H1 (cell line): ENCODE measurements around the gene DAAM1. TPM values are rescaled to one million over a fixed set of nuclear protein-coding genes. Genes with fewer than 3 reads are reported as not detected.

ENCODE experiments used
- CTCF ChIA-PET: fragments of 300-600 bp; sonication (Branson Sonifier 250); formaldehyde crosslinking; loops from one replicate; lab custom pipeline; 2021; ENCODE audit not compliant: partially characterized antibody; lab: Charles Lee
- POLR2A ChIA-PET: fragments of 300-600 bp; sonication (Branson Sonifier 250); formaldehyde crosslinking; loops from one replicate; lab custom pipeline; 2021; ENCODE audit warnings: inconsistent platforms; ENCODE audit not compliant: partially characterized antibody; lab: Charles Lee
- DNase-seq, 2 experiments: peaks; one replicate each; pipeline versions ENCODE4 v3.0.0 to v3.0.0-alpha.2; 2010 to 2022; ENCODE audit warnings: low spot score in 2 of 2, low read depth in 1 of 2, mixed read lengths in 1 of 2
- FAIRE-seq: peaks from 2 replicates; lab custom pipeline; 2011; peaks lifted over from hg19 to GRCh38; lab: Jason Lieb, UNC
- H2AFZ ChIP-seq: 2 replicates; pipeline ENCODE4 v1.8.1; 2012; ENCODE audit warnings: low read length, inconsistent platforms
- H2AK5ac ChIP-seq: 2 replicates; pipeline ENCODE4 v1.6.1; 2013; ENCODE audit warnings: low read depth, low read length
- H2BK120ac ChIP-seq: replicated peaks from 2 replicates; pipeline ENCODE3; 2013; ENCODE audit warnings: low read depth, low read length, inconsistent platforms
- H2BK12ac ChIP-seq: 2 replicates; pipeline ENCODE4 v1.6.1; 2013; ENCODE audit warnings: low read depth, low read length
- H2BK15ac ChIP-seq: 2 replicates; pipeline ENCODE4 v1.6.1; 2013; ENCODE audit warnings: low read length
- H2BK20ac ChIP-seq: 2 replicates; pipeline ENCODE4 v1.6.1; 2013; ENCODE audit warnings: low read length
- H2BK5ac ChIP-seq: 2 replicates; pipeline ENCODE4 v1.6.1; 2013; ENCODE audit warnings: low read depth, low read length
- H3K14ac ChIP-seq: 2 replicates; pipeline ENCODE4 v1.6.1; 2013; ENCODE audit warnings: inconsistent platforms; ENCODE audit not compliant: insufficient read length
- H3K18ac ChIP-seq: 2 replicates; pipeline ENCODE4 v1.6.1; 2013; ENCODE audit warnings: low read length; ENCODE audit errors: extremely low read depth
- H3K23ac ChIP-seq: 2 replicates; pipeline ENCODE4 v1.6.1; 2013; ENCODE audit warnings: inconsistent platforms; ENCODE audit not compliant: insufficient read length
- H3K23me2 ChIP-seq: 2 replicates; pipeline ENCODE4 v1.6.1; 2013; ENCODE audit warnings: low read depth, low read length
- H3K27ac ChIP-seq: 2 replicates; pipeline ENCODE4 v1.6.1; 2011; ENCODE audit warnings: low read depth, low read length, inconsistent platforms
- H3K27me3 ChIP-seq, 4 experiments: replicated peaks in 1 of 4; 1 replicate in 1 of 4; 2 replicates in 3 of 4; pipeline versions ENCODE4 v1.6.1 to v1.8.1; 2011 to 2013; ENCODE audit warnings: low read length in 3 of 4, mild to moderate bottlenecking in 3 of 4, inconsistent platforms in 2 of 4, mixed read lengths in 2 of 4, moderate library complexity in 1 of 4; ENCODE audit not compliant: control insufficient read depth in 3 of 4, insufficient read depth in 3 of 4; ENCODE audit errors: extremely low read depth in 1 of 4
- H3K36me3 ChIP-seq, 4 experiments: 2 replicates each; pipeline versions ENCODE4 v1.6.1 to v1.8.1; 2011 to 2013; ENCODE audit warnings: mild to moderate bottlenecking in 4 of 4, low read length in 3 of 4, moderate library complexity in 2 of 4, control low read depth in 1 of 4, inconsistent platforms in 1 of 4; ENCODE audit not compliant: insufficient read depth in 4 of 4, control insufficient read depth in 2 of 4
- H3K4ac ChIP-seq: replicated peaks from 2 replicates; pipeline ENCODE3; 2013; ENCODE audit warnings: low read length, low read depth, mixed read lengths, inconsistent platforms; ENCODE audit not compliant: insufficient read length
- H3K4me1 ChIP-seq, 4 experiments: replicated peaks in 1 of 4; 1 replicate in 1 of 4; 2 replicates in 3 of 4; pipeline versions ENCODE4 v1.6.1 to v1.8.1; 2011 to 2013; ENCODE audit warnings: low read length in 3 of 4, inconsistent platforms in 2 of 4, mixed read lengths in 1 of 4; ENCODE audit not compliant: insufficient read depth in 4 of 4, control insufficient read depth in 3 of 4
- H3K4me2 ChIP-seq, 2 experiments: 2 replicates each; pipeline versions ENCODE4 v1.6.1 to v1.8.1; 2011 to 2013; ENCODE audit warnings: low read depth in 2 of 2, low read length in 2 of 2, control low read depth in 1 of 2, inconsistent platforms in 1 of 2, mild to moderate bottlenecking in 1 of 2; ENCODE audit not compliant: insufficient read depth in 1 of 2
- H3K4me3 ChIP-seq, 4 experiments: fragments of 200-600, 300-600 bp in 1 of 4; sonication (generic), shearing (Covaris generic), sonication (Bioruptor Twin) in 1 of 4; 2 replicates each; pipeline versions ENCODE4 v1.5.1 to v1.8.1; 2011 to 2016; ENCODE audit warnings: low read length in 4 of 4, low read depth in 3 of 4, control low read depth in 2 of 4, inconsistent platforms in 2 of 4, mild to moderate bottlenecking in 2 of 4, mixed read lengths in 1 of 4, moderate library complexity in 1 of 4; ENCODE audit not compliant: insufficient read depth in 2 of 4; ENCODE audit errors: extremely low read depth in 1 of 4
- H3K56ac ChIP-seq: replicated peaks from 2 replicates; pipeline ENCODE3; 2013; ENCODE audit warnings: low read depth, mild to moderate bottlenecking, mixed read lengths, low read length, inconsistent platforms; ENCODE audit not compliant: insufficient read length
- H3K79me1 ChIP-seq: 2 replicates; pipeline ENCODE4 v1.6.1; 2013; ENCODE audit warnings: low read depth, low read length, control low read depth
- H3K79me2 ChIP-seq, 2 experiments: 2 replicates each; pipeline versions ENCODE4 v1.6.1 to v1.8.1; 2012 to 2013; ENCODE audit warnings: low read length in 2 of 2, mild to moderate bottlenecking in 2 of 2, inconsistent platforms in 1 of 2; ENCODE audit not compliant: insufficient read depth in 2 of 2, control insufficient read depth in 1 of 2
- H3K9ac ChIP-seq, 4 experiments: replicated peaks in 1 of 4; 1 replicate in 1 of 4; 2 replicates in 3 of 4; pipeline versions ENCODE4 v1.6.1 to v1.8.1; 2011 to 2013; ENCODE audit warnings: low read depth in 3 of 4, low read length in 3 of 4, control low read depth in 2 of 4, mild to moderate bottlenecking in 2 of 4, moderate library complexity in 2 of 4, inconsistent platforms in 1 of 4; ENCODE audit errors: extremely low read depth in 1 of 4
- H3K9me3 ChIP-seq, 2 experiments: 2 replicates each; pipeline versions ENCODE4 v1.6.1 to v1.8.1; 2012 to 2013; ENCODE audit warnings: mild to moderate bottlenecking in 2 of 2, moderate library complexity in 2 of 2, control low read depth in 1 of 2, inconsistent platforms in 1 of 2, low read depth in 1 of 2, low read length in 1 of 2, mixed read lengths in 1 of 2; ENCODE audit not compliant: insufficient read depth in 2 of 2
- H4K20me1 ChIP-seq, 2 experiments: replicated peaks in 1 of 2; 2 replicates each; pipeline versions ENCODE3 to v1.8.1; 2011 to 2013; ENCODE audit warnings: inconsistent platforms in 2 of 2, low read length in 2 of 2, mild to moderate bottlenecking in 1 of 2; ENCODE audit not compliant: insufficient read depth in 2 of 2, control insufficient read depth in 1 of 2
- H4K5ac ChIP-seq: 2 replicates; pipeline ENCODE4 v1.6.1; 2013; ENCODE audit warnings: low read length, low read depth, mixed read lengths, inconsistent platforms; ENCODE audit not compliant: insufficient read length
- H4K8ac ChIP-seq: 2 replicates; pipeline ENCODE4 v1.8.0; 2013; ENCODE audit warnings: mild to moderate bottlenecking, moderate library complexity, low read length, inconsistent platforms; ENCODE audit not compliant: insufficient read depth; ENCODE audit errors: extremely low read depth
- H4K91ac ChIP-seq: replicated peaks from 2 replicates; pipeline ENCODE3; 2013; ENCODE audit warnings: low read length, mixed read lengths, inconsistent platforms; ENCODE audit not compliant: insufficient read length
- ASH2L ChIP-seq: fragments of 200-600, 300-600 bp; sonication (generic); IDR thresholded peaks from one replicate; pipeline ENCODE4 v1.7.1; 2017; ENCODE audit warnings: low read length
- ATF2 ChIP-seq: IDR thresholded peaks from 2 replicates; pipeline ENCODE4 v1.6.1; 2012; ENCODE audit warnings: low read length, inconsistent platforms
- FOSL1 ChIP-seq: IDR thresholded peaks from 2 replicates; pipeline ENCODE4 v1.6.1; 2011; ENCODE audit warnings: mild to moderate bottlenecking, low read depth, low read length, moderate library complexity; ENCODE audit not compliant: insufficient read depth
- KDM1A ChIP-seq: fragments of 200-600, 300-600 bp; sonication (generic); IDR thresholded peaks from 2 replicates; pipeline ENCODE4 v1.7.1; 2016; ENCODE audit warnings: mild to moderate bottlenecking, low read length, borderline replicate concordance
- MAFK ChIP-seq: IDR thresholded peaks from 2 replicates; pipeline ENCODE4 v1.6.1; 2012; ENCODE audit warnings: low read depth, mild to moderate bottlenecking, improper control_type of control experiment, low read length
- RAD21 ChIP-seq, 2 experiments: IDR thresholded peaks in 1 of 2; conservative IDR thresholded peaks in 1 of 2; 2 replicates each; pipeline ENCODE4 v1.6.1; 2011; ENCODE audit warnings: low read depth in 2 of 2, low read length in 2 of 2, improper control_type of control experiment in 1 of 2, inconsistent platforms in 1 of 2, mild to moderate bottlenecking in 1 of 2, moderate library complexity in 1 of 2
- RNF2 ChIP-seq: fragments of 200-900, 300-1000 bp; sonication (generic); IDR thresholded peaks from 2 replicates; pipeline ENCODE4 v1.7.1; 2016; ENCODE audit warnings: borderline replicate concordance, low read depth, mild to moderate bottlenecking, antibody characterized with exemption, low read length; ENCODE audit not compliant: poor library complexity, severe bottlenecking; ENCODE audit errors: missing control alignments
- RXRA ChIP-seq: IDR thresholded peaks from 2 replicates; pipeline ENCODE4 v1.6.1; 2011; ENCODE audit warnings: low read depth, mild to moderate bottlenecking, low read length, moderate library complexity; ENCODE audit not compliant: insufficient read depth
- TAF1 ChIP-seq: IDR thresholded peaks from 2 replicates; pipeline ENCODE4 v1.6.1; 2011; ENCODE audit warnings: mild to moderate bottlenecking, low read depth, low read length
- WGBS, 2 experiments: shearing (Covaris generic) in 1 of 2; methylation state at CpG; one replicate each; pipeline versions ENCODE4 v1.1.6 to v1.1.7; 2013 to 2015; ENCODE audit warnings: low lambda C conversion rate in 2 of 2, mixed read lengths in 2 of 2, inconsistent platforms in 1 of 2, low coverage in 1 of 2, missing lambda C conversion rate in 1 of 2; ENCODE audit not compliant: insufficient replicate concordance in 2 of 2, insufficient coverage in 1 of 2, insufficient read length in 1 of 2; ENCODE audit errors: extremely low coverage in 1 of 2, missing lambda C conversion rate in 1 of 2; 5-methylcytosine and 5-hydroxymethylcytosine counted together
- polyA plus RNA-seq, 7 experiments: library from polyadenylated mRNA; depleted of rRNA in 3 of 7; stranded (reverse) in 5 of 7; unstranded in 2 of 7; fragments of >200 nt in 5 of 7; fragments of 200-250 nt in 2 of 7; gene quantifications; 1 replicate in 5 of 7; 2 replicates in 1 of 7; 4 replicates in 1 of 7; pipeline versions ENCODE4 v1.2.1 to v1.2.3, GENCODE V29; 2011 to 2013; ENCODE audit warnings: missing spikeins in 2 of 7, mixed read lengths in 2 of 7
- total RNA-seq: library from RNA; stranded (reverse); fragmentation: NEBNext Ultra II Directional; extraction: Animal tissue kit (Norgen Biotek cat#: 25700); gene quantifications from 2 replicates; pipeline ENCODE4 v1.2.1, GENCODE V29; 2021

The DAAM1 gene
- total and polyA plus RNA-seq, 2 of the 8 experiments (the other 6 are each of a cell fraction or from before 2014, with no cell fraction given): 5.0 to 44.9 TPM

- H3K23me2 ChIP-seq: no peaks in the 10 kb centered on the region
- no peak for DNase-seq
- H3K23ac ChIP-seq: no peak overlapping the region
- no peak overlapping the region for H2AFZ ChIP-seq
- 86% methylated on average over 3 of the region's 3 CpGs; no CpG with 5 or more reads in 1 of the 2 experiments for WGBS, 2 experiments
- H3K27me3 ChIP-seq: no peaks in the 10 kb centered on the region
- H2BK120ac ChIP-seq: no peak overlapping the region
- H3K4me2 ChIP-seq: no peak overlapping the region
- H4K20me1 ChIP-seq: no peaks in the 10 kb centered on the region
- H3K79me1 ChIP-seq: no peaks in the 10 kb centered on the region
- no peak overlapping the region for H3K27ac ChIP-seq
- H3K79me2 ChIP-seq: no peaks in the 10 kb centered on the region
- TF ChIP-seq TAF1 (no peak), RXRA (no peak), MAFK (no peak), ATF2 (no peak), FOSL1 (no peak), RAD21 (IDR thresholded peaks at IDR 0.05 in 1 of 2, conservative IDR thresholded peaks at IDR 0.05 in 1 of 2; ENCODE audit: low read depth in 2 of 2, low read length in 2 of 2) (no peak), ASH2L (no peak), KDM1A (no peak), RNF2 (no peak)
- H4K8ac ChIP-seq: no peak overlapping the region
- no peak overlapping the region for H3K4ac ChIP-seq
- no peak overlapping the region for H3K9ac ChIP-seq
- H2AK5ac ChIP-seq: no peak overlapping the region
- no peak overlapping the region for H2BK5ac ChIP-seq
- ChIA-PET POLR2A (no interaction called here), CTCF (no interaction called here)
- H3K9me3 ChIP-seq: no peaks in the 10 kb centered on the region
- no peak overlapping the region for H3K4me3 ChIP-seq
- no peak overlapping the region for H2BK20ac ChIP-seq
- no peak overlapping the region for H2BK12ac ChIP-seq
- H3K36me3 ChIP-seq: no peaks in the 10 kb centered on the region
- no peak overlapping the region for H3K18ac ChIP-seq
- FAIRE-seq: no peak
- H2BK15ac ChIP-seq: no peak overlapping the region
- no peak overlapping the region for H3K56ac ChIP-seq
- H4K91ac ChIP-seq: no peak overlapping the region
- no peak overlapping the region for H3K14ac ChIP-seq
- H3K4me1 ChIP-seq: no peaks in the 10 kb centered on the region
- H4K5ac ChIP-seq: no peak overlapping the region
Observed at GRCh38 chr14:59175404-59175803, 13.1 kb upstream of the DAAM1 start.
